Cardiac muscle cell (in vitro differentiated cells and primary cell): Measurements from ENCODE around the gene CDC27. TPM values are rescaled to one million over a fixed set of nuclear protein-coding genes. Genes with fewer than 3 reads are reported as not detected.
A peak's percentile ranks its signal among the peaks of the same experiment; 100 is the strongest.
"Not testable (repeated sequence)": the region's sequence is repeated elsewhere in the genome, so short reads cannot be mapped to it uniquely, and the experiment has no call there.

ENCODE experiments used
- DNase-seq, 2 donors: peaks; one replicate each; pipeline versions ENCODE4 v3.0.0 to v3.0.0-alpha.2; 2010 to 2017; ENCODE audit warnings: low read depth in 1 of 2, low spot score in 1 of 2
- H3K27ac ChIP-seq: fragments of 200-600 bp; sonication (generic); 2 replicates; pipeline ENCODE4 v1.5.1; 2016
- H3K27me3 ChIP-seq: fragments of 200-600 bp; sonication (generic); 2 replicates; pipeline ENCODE4 v1.6.0; 2016; ENCODE audit warnings: control low read depth
- H3K36me3 ChIP-seq: fragments of 200-600 bp; sonication (generic); 2 replicates; pipeline ENCODE4 v1.5.1; 2016; ENCODE audit warnings: control low read depth
- H3K4me1 ChIP-seq: fragments of 200-600 bp; sonication (generic); 2 replicates; pipeline ENCODE4 v1.8.1; 2017; ENCODE audit warnings: low read depth, mild to moderate bottlenecking, mixed run types
- H3K4me3 ChIP-seq: fragments of 200-600 bp; sonication (generic); 2 replicates; pipeline ENCODE4 v1.5.1; 2016; ENCODE audit warnings: mild to moderate bottlenecking
- H3K9me3 ChIP-seq: fragments of 200-600 bp; sonication (generic); 2 replicates; pipeline ENCODE4 v1.5.1; 2017; ENCODE audit warnings: low read depth, mild to moderate bottlenecking, control low read depth
- polyA plus RNA-seq: library from polyadenylated mRNA; unstranded; fragments of >200 nt; fragmentation: Nextera tagmentation; extraction: Ambion mirVana; gene quantifications from 2 replicates; pipeline ENCODE4 v1.2.1, GENCODE V29; 2016
- total RNA-seq: library from RNA; depleted of rRNA; stranded (reverse); fragments of >200 nt; gene quantifications from 2 replicates; pipeline ENCODE4 v1.2.3, GENCODE V29; 2016
- TF ChIP-seq, protein P1 (sequence below): IDR thresholded peaks from 2 replicates; pipeline ENCODE4 v1.5.1; 2012; ENCODE audit warnings: low read depth, mild to moderate bottlenecking, low read length

CDC27 gene
- total and polyA plus RNA-seq, 2 experiments from 2014 or later, result 52.9 to 85.4 TPM

DNA sequence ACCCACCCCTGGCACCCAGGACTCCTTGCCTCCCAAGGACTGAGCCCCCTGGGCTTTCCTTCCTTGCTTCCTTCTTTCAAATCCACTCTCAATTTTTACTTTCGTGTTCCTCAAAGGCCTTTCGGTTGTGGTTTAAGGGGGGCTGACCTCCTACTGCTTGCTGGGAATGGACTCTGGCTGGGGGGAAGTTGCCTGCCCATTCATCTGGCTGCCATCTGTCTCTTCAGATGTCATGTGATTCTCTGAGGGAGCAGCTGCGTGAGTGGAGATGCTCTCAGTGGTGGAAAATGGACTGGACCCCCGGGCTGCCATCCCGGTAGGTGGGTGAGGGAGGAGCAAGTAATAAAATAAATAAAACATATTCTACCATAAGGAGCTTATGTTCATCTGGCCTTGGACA is 116.2 kb downstream of the CDC27 start:
- TF ChIP-seq, protein P1, sequence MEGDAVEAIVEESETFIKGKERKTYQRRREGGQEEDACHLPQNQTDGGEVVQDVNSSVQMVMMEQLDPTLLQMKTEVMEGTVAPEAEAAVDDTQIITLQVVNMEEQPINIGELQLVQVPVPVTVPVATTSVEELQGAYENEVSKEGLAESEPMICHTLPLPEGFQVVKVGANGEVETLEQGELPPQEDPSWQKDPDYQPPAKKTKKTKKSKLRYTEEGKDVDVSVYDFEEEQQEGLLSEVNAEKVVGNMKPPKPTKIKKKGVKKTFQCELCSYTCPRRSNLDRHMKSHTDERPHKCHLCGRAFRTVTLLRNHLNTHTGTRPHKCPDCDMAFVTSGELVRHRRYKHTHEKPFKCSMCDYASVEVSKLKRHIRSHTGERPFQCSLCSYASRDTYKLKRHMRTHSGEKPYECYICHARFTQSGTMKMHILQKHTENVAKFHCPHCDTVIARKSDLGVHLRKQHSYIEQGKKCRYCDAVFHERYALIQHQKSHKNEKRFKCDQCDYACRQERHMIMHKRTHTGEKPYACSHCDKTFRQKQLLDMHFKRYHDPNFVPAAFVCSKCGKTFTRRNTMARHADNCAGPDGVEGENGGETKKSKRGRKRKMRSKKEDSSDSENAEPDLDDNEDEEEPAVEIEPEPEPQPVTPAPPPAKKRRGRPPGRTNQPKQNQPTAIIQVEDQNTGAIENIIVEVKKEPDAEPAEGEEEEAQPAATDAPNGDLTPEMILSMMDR, result no peak
- H3K9me3 ChIP-seq, result no peaks in the 10 kb centered on the region
- no peaks in the 10 kb centered on the region for H3K4me1 ChIP-seq
- H3K36me3 ChIP-seq, result no peaks in the 10 kb centered on the region
- DNase-seq, result no peak
- no peaks in the 10 kb centered on the region for H3K27me3 ChIP-seq
- H3K27ac ChIP-seq, result no peak overlapping the region
- H3K4me3 ChIP-seq, result no peak overlapping the region

DNA sequence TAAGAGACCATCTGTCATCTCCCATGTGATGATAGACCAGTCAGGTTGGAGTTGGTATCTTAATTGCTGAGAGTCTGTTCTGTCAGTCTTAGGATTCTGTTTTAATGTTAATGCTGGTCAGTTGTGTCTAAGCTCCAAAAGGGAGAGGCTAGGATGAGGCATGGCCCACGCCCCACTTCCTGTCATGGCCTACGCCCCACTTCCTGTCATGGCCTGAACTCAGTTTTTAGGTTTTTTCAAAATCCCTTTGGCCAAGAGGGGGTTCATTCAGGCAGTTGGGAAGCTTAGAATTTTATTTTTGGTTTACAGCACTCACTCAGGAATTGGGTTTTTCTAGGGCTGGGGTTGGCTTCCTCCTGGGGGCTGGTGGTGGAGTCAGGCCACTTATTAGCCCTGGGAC is 117.9 kb downstream of the CDC27 start:
- not testable (repeated sequence) for H3K36me3 ChIP-seq, H3K27me3 ChIP-seq, DNase-seq, H3K4me3 ChIP-seq, H3K4me1 ChIP-seq, H3K9me3 ChIP-seq
- H3K27ac ChIP-seq, result peak overlapping the region; percentile 23

DNA sequence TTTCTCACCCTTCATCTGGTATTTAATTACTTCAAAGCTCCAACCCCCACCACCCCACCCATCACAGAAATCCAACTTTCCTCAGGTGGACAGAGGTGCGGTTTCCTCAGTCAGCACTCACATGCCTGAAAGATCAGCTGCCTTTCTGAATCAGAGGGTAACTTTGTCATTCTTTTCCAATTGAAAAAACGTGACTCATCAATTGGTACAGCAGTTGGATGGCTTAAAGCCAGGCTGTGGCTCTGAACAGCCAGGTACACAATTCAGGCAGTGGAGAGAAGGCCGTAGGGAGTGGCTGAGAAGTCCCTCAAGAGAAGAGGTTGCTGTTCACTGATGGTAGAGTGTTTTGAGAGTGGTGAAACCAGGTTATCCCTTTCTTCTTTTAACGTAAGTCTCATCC is 118.8 kb downstream of the CDC27 start:
- not testable (repeated sequence) for DNase-seq, H3K9me3 ChIP-seq, H3K27me3 ChIP-seq, H3K27ac ChIP-seq, H3K4me1 ChIP-seq, H3K36me3 ChIP-seq, H3K4me3 ChIP-seq

Other genes with a start within 250 kb of the CDC27 start
- not detected in 2 replicates for gene RPRML, start 210.0 kb downstream of the CDC27 start, total RNA-seq
- not detected in 2 replicates for gene RPRML, start 210.0 kb downstream of the CDC27 start, polyA plus RNA-seq
- gene MYL4, start 20.1 kb upstream of the CDC27 start, total RNA-seq, result 2,925 and 5,217 TPM in 2 replicates
- gene MYL4, start 20.1 kb upstream of the CDC27 start, polyA plus RNA-seq, result 3,500 and 5,148 TPM in 2 replicates
- gene ITGB3, start 64.5 kb upstream of the CDC27 start, total RNA-seq, result 11.8 and 20.0 TPM in 2 replicates
- gene ITGB3, start 64.5 kb upstream of the CDC27 start, polyA plus RNA-seq, result 4.6 and 6.9 TPM in 2 replicates
- gene EFCAB13, start 134.7 kb upstream of the CDC27 start, total RNA-seq, result 4.8 and 5.9 TPM in 2 replicates
- 6.0 and 8.1 TPM in 2 replicates for gene EFCAB13, start 134.7 kb upstream of the CDC27 start, polyA plus RNA-seq